Activated CD8-positive, alpha-beta memory T cell treated with anti-CD3 and anti-CD28 coated beads, Interleukin-2, amount 50 U/mL, for 4 hours (primary cell): ENCODE measurements around the gene LRRFIP2.
"Not testable (repeated sequence)": the region's sequence is repeated elsewhere in the genome, so short reads cannot be mapped to it uniquely, and the experiment has no call there.

Experiments used
- DNase-seq: peaks from one replicate; pipeline ENCODE4 v3.0.0-alpha.2; 2020

The LRRFIP2 gene

DNA sequence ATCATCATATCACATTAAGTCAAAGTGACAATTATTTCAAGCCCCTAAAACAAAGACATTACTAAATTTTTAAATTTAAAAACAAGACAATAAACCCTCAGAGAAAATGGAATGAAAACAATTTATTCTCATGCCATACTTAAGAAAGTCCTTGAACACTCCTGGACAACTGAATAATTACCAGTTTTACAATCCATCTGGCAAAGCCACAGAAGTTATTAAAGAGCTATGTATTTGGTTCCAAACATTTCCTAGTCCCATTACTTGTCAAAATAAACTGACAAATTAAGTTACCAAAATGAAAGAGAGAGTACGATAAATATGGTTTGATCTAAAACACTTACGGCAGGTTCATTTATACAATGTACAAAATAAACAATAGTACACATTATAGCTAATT, 63.2 kb downstream of the LRRFIP2 start:
- DNase-seq: no peak

DNA sequence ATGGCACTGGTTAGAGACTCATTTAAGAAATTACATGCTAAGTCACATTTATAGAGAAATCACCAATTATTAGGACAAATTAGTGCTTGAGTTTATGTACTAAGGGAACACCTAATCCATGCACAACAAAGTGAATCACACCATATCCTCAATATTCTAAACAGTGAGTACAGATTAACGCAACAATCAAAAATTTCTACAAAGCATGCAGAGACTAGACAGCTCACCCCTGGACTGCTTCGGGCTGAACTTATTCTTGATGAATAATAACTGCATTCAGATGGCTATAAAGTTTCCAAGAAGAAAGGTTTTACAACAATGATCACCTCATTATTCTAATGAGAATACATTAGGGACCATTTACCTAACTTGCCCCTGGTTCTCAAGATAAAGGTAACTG, 66.5 kb downstream of the LRRFIP2 start:
- DNase-seq: no peak

DNA sequence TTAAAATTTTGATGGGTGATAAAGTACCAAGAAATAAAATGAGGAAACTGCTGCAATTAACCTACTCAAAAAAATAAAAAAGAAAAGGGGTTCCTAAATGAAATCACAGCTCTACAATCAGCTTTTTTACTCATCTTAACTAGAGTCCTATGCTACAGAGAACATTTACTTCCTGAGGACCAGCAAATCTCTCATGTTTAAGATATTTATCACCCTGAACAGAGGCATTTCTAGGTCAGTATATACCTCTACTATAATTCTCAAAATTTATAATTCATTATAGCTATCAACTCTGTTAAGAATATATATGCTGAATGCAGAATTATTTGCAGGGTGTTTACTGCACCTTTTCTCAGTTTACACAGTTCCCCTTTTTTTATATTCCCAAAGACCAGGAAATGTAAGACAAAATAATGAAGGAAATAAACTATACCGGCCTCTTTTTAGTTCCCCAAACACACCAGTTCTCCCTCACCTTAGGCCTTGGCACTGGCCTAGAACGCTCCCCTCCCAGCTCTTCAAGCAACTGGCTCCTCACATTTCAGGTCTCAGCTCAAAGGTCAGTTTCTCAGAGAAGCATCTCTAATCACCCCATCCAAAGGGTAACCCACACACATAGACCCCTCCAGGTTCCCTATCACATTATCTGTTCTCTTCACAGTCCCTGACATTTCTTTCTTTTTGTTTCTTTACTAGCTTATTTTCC, 71.1 kb downstream of the LRRFIP2 start:
- no peak for DNase-seq

DNA sequence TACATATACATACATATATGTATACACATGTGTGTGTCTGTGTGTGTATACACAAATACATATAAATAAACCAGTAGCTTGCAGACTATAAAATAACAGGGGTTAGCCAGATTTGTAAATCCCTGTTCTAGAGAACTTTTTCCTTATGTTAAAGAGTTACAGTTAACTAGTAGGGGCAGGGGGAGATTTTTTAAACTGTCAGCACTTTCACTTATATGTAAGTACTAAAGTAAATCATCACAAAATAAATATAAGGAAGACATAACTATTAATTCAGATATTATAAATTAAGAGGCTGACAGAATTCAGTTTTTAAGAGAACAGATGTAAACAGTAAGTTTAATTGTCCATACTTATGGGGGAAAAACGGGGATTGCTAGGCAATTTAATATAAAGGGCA, 74.0 kb downstream of the LRRFIP2 start:
- DNase-seq: no peak

DNA sequence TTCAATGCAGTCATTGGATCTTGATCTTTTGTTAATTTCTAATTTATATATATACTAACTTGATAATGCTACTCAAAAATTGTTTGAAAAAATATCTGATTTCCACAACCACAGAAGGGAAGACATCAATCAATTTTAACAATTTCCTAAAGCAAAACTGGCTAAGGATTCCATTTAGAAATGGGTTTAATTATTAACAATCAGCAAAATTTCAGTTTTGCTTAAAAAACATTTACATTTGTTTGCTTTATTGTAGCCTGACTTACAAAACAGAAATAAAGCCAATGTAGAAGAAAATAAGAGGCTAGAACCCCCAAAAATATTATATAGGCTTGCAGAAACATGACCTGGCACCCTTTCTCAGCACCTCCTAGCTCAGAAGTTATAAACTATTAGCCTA, 74.9 kb downstream of the LRRFIP2 start:
- no peak for DNase-seq

DNA sequence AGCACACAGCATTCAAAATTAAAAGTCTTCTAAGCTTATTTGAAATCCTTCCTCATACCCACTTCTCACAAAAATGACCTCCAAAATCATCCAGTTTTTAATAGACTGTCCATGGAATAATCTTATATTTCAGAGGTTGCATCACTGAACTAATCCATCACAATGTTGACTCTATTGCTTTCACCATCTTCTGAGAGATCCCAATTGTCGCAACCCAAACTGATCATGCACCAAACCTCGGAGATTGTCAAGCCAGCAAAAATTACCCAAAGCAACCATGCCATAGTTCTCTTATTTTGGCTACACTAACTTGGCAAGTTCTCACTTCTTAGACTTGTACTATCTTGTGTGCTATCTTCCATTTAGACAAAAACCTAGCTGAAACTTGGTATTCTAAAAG, 75.5 kb downstream of the LRRFIP2 start:
- no peak for DNase-seq

DNA sequence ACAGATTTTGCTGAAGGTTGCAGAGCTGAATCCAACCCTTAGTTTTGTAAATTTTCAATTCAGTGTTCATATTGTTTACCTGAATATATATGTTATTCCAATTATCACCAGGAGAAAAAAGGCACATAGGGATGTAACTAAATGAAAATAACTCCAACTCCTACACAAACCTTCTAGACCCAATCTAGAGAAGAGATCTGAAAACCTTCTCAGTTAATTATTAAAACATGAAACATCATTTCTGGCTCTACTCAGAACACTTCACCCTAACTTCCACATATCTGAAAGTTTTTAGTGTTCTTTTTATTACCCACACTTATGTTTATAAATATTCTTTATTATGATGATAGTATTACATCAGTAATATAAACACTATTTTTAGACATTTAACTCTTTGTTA, 76.6 kb downstream of the LRRFIP2 start:
- no peak for DNase-seq

DNA sequence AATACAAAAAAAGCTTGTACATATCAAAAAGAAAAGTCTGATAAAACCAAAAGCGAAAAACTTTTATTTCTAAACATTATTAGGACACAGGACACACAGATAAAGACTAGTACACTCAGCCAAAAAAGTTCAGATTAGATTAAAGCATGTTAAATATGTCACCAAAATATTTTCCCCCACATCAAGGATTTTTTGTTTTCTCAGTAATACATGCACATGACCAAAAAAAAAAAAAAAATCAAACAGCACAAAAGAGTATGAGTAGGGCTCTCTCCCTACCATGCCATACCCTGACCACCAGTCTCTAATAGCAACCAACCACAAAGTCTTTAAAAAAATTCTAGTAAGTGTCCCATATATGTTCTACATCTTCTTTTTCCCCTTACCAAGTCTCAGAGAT, 77.4 kb downstream of the LRRFIP2 start:
- DNase-seq: no peak

DNA sequence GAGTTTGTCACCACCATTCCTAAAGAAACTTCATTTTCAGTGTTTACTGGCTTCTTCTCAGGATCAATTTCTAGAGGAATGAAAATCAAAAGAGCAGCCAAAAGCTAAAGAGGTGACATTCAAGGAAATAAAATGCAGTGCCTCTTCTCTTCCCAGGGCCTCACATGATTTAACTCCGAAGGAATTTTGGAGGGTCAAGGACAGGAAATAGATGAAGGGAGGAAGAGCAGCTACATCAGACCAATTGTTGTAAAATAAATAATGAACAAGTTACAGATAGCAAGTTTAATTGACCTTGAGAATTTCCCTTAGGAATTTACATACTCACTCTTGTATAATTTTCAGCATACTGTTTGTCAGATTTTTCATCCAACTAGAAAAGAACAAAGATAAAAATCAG, 78.1 kb downstream of the LRRFIP2 start:
- no peak for DNase-seq

DNA sequence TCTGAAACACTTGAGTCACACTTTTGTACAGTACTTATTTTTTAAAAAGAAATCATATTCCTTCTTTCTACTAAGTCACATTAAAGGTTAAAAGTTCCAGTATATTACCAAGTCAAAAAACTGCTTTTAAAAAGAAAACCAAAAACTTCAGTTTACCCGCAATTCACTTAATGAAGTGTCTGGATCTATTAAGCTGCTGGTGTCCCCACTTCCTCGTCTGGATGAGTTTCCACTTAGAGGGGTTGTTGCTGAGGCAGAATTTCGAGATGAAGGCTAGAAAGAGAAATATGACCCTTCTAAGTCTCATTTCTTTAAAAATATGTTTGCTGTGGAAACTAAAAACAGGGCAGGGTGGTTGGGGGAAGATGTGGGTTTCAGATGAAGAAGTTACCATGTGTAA, 79.7 kb downstream of the LRRFIP2 start:
- no peak for DNase-seq

DNA sequence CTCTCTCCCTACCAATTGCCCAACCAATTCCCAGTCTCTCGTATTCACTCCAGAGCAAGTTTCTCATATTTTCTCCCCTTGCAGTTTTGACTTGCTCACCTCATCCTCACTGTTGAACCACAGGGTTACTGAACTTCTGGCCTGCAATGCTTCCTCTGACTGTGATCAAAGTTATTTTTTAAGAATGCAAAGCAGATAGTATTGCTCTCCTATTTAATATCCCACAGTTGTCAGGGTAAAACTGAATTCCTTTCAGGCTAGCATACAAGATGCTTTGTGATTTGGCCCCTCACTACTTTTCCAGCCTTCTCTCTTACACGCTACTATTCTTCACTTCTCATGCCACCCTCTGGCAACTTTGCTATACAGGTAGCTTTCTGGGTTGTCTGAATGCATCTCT, 80.9 kb downstream of the LRRFIP2 start:
- DNase-seq: no peak

DNA sequence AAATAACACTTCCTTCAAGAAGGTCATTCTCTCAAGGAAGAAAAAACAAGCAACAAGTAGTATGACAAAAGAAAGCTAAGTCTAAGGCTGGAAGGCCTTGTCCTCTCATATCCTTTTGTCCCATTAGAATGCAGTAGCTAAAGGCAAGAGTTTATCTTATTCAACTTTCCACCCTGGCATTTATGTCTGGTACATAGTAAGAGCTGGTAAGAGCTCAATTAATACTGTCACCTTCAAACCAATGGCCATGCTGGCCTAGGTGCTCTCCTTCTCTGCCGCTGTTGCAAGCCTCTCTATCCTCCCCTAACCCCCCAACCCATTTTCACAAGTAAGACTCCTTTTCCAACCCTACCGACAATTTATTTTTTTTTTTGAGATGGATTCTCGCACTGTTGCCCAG, 81.9 kb downstream of the LRRFIP2 start:
- no peak for DNase-seq

DNA sequence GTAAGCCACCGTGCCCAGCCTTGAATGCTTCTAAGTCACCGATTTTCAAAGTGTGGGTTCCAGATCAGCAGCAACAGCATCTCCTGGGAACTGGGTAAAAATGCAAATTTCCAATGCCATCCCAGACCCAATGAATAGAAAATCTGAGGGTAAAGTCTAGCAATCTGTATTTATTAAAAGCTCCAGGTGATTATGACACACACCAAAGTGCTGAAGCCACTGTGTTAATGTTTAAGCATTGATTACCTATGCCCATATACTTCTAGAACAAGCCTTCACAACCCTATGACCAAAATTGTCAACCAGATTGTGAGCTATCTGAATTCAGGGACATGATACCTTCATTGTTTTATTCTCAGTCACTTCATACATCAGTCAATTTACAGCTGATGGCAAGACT, 86.5 kb downstream of the LRRFIP2 start:
- no peak for DNase-seq

DNA sequence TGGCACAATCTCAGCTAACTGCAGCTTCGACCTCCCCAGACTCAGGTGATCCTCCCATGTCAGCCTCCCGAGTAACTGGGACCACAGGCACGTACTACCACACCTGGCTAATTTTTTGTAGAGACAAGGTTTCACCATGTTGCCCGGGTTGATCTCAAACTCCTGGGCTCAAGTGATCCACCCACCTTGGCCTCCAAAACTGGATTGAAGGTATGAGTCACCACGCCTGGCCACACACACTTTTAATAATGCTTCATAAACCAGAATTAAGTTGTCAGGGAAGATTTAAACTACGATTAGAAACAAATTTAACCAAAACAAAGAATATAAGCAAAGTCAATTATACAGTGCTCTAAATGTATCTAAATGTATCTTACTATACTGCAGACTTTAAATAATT, 87.5 kb downstream of the LRRFIP2 start:
- no peak for DNase-seq

DNA sequence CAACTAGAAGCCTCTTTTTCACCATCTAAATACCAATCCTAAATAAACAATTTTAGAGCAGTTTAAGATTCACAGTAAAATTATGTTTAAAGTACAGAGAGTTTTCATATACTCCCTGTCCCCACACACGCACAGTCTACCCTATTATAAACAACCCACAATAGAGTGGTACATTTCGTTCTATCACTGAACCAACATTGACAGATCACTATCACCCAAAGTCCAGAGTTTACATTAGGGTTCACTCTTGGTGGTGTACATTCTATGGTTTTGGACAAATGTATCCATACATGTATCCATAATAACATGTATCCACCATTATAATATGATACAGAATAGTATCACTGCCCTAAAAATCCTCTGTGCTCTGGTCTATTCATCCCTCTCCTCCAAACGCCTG, 92.1 kb downstream of the LRRFIP2 start:
- no peak for DNase-seq

DNA sequence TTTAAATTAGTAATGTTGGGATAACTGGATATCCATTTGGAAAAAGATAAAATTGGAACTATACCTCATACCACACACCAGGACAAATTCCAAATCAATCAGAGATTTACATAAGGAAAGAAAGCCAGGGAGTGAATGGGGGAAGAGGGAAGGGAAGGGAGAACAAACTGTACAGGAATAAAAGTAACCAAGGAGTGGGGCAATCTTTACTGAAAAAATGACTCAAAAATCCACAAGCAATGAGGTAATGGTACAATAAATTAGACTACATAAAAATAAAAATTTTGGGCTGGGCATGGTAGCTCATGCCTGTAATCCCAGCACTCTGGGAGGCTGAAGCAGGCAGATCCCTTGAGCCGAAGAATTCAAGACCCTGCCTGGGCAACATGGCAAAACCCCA, 98.4 kb downstream of the LRRFIP2 start:
- no peak for DNase-seq

DNA sequence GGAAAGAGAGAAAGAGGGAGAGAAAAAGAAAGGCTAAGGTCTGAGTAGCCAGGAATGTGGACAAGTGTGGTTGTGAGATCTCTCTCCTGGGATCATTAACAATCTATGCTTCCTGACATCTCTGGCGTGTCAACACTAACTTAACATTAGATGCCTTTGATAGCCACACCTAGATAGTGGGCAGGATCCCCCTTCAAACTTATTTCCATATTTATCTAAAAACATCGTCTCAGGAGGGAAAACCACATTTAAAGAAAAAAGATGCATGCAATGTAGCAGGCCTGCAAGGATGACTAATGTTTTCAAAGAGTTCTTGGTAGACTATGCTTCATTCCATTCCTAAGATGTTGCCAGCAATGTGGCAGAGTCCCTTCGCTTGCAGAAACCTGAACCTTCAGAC, 100.2 kb downstream of the LRRFIP2 start:
- DNase-seq: no peak

DNA sequence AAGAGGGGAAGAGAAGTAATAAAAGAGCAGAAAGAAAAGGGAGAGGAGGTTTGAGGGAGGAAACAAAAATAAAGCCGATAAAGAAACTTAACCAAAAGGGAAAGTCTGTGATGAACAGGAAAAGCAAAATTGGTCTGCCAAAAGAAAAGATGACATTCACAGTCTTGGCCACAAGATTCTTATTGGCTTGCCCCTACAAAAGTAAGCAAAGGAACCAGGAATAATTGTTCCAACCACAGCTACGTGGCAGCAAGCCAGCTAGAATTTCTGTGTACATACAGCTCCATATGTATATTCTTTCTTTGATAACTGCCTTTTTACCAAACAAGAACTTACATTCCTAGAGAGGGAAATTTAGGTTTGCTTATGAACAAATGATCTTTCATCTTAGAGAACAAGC, 101.5 kb downstream of the LRRFIP2 start:
- DNase-seq: no peak

DNA sequence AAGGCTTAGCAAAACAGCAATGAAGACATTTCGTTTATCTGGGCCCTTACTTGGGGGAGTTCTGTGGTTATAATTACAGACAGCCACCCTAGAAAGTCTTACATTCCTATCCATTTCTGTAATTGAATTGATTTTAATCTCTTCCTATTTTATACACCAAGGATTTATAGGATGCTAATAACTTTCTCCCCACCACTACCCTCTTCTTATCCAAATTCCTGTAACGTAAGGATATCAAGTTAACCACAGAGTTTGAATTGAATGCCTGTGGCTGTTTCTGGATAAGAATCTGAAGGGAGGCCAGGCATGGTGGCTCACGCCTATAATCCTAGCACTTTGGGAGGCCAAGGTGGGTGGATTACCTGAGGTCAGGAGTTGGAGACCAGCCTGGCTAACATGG, 102.5 kb downstream of the LRRFIP2 start:
- no peak for DNase-seq

DNA sequence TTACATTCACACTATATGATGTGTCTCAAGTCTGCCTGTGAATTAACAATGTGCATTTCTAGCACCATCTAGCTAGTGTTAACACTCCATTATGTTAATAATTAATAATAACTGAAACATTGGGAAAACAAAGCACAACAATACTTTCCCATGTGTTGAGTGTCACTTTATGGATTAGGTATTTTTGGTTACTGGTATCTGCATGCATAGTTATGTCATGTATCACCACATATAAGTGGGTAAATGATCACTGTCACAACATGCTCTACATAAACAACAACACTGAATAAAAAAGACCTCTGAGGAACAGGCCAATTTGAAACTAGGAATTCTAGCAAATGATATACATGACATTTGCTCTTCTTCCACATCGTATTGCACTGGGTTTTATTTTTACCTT, 106.4 kb downstream of the LRRFIP2 start:
- DNase-seq: no peak

DNA sequence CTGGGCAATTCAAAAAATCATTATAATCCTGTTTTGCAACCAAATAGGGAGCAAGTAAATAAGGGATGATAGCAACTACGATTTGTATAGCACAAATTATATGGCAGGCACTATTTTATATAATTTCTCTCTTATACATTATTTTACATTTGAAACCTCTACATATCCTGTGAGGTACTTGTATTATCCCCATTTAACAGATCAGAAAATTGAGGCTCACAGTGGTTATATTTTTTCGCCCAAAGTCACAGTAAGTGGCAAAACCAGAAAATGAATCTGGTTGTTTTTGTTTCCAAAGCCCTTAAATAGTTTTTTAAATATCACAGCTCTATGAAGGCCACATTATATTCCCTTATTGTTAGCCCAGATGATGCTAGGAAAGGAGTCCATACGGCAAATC, 106.8 kb downstream of the LRRFIP2 start:
- DNase-seq: no peak

DNA sequence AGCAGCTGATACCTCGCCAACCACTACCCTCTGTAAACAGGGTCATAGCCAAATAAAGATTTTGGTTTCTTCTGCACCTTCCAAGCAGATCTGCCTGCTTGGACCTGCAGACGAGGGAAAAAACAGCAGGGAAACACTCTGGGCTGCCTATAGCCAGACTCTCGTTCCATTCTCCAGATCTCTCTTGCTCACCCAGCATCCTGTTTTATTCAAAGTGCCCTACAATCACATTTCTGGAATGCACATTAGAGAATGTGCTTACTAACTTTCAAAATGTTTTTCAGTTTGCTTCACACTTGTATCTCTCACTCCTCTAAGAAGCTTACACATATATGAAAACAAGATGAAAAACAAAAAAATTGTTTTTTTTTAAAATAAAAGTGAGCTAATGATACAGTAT, 109.6 kb downstream of the LRRFIP2 start:
- DNase-seq: no peak

DNA sequence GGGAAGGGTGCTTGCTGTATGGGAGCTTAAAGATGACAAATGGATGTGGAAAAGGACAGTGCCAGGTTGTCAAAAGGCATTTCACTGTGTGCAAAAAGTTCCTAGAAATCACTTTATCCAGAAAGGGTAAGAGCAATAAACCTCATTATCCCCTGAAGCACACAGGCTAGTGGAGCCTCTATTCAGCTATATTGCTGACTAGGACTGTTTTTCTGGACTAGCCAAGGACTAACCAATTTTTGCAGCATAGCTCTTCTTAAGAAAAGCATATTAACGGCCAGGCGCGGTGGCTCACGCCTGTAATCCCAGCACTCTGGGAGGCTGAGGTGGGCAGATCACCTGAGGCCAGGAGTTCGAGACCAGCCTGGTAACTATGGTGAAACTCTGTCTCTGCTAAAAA, 116.3 kb downstream of the LRRFIP2 start:
- no peak for DNase-seq

DNA sequence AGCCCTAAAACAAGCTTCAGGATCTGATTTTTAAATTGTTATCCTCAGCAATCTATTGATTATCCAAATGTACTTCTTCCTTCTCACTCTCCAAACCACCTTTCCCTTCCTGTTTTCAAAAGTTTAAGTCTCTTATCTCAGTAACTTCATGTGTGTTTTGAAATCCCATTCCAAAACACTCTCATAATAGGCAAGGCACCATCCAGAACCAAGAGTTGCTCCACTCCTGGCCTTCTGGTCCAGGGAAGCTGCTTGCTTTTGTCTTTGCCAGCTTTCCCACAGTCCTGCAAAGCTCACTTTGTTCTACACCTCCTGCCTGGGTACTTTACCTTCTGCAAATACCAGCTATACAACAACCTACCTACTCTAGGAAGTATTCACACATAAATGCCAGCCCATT, 117.6 kb downstream of the LRRFIP2 start:
- DNase-seq: no peak

DNA sequence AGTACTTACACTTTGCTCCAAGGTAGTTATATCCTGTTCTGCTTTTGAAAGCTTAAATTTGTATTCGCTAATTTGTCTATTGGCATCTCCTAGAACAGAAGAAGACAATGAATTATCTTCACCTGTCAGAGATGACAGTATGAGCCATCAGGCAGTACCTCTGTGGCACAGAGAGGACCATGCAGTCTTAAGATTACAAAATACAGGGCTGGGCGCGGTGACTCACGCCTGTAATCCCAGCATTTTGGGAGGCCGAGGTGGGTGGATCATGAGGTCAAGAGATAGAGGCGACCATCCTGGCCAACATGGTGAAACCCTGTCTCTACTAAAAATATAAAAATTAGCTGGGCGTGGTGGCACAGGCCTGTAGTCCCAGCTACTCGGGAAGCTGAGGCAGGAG, 119.3 kb downstream of the LRRFIP2 start:
- DNase-seq: not testable (repeated sequence)

DNA sequence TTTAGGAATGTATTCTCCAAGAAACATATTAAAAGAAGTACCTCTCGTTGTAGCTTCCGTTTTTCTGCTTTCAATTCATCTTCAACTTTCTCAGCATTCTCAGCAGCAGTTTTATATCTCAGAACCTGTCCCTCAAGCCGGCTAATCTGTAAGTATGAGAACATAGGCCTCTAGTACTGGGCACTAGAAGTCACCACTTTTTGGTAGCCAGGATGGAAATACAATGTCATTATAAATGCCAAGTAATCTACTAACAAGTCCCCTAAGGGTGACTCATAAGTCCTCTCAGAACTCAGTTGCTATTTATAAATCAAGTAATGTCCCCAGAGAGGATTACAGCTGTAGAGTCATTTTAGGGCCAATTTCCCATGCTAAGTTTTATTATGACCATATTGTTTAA, 120.0 kb downstream of the LRRFIP2 start:
- no peak for DNase-seq
